HCT116 (cell line): ENCODE data around the gene IGSF21. TPM values are rescaled to one million over a fixed set of nuclear protein-coding genes. Genes with fewer than 3 reads are reported as not detected.

Source experiments
- ATAC-seq: fragments of 200-7000 bp; cut with Tn5 transposase; 2 replicates; pipeline ENCODE4 v1.9.1; 2020; ENCODE audit warnings: mild to moderate bottlenecking, moderate library complexity
- BruUV-seq: library from RNA; stranded (reverse); fragments of 400-500 nt; replicated peaks from 2 replicates; lab custom pipeline; 2021; lab: Mats Ljungman, UMichigan
- CTCF ChIA-PET: fragments of 300-600 bp; sonication (Branson Sonifier 250); formaldehyde crosslinking; loops from one replicate; lab custom pipeline; 2021; ENCODE audit warnings: antibody characterized with exemption; lab: Charles Lee
- POLR2A ChIA-PET: fragments of 300-600, 350-600 bp; sonication (Branson Sonifier 250); formaldehyde crosslinking; loops from one replicate; lab custom pipeline; 2021; ENCODE audit warnings: antibody characterized with exemption; lab: Charles Lee
- RAD21 ChIA-PET, 2 experiments: fragments of 300-600 bp; sonication (Branson Sonifier 250); formaldehyde crosslinking; loops; one replicate each; lab custom pipeline; 2023; ENCODE audit warnings: low total read pairs in 2 of 2; ENCODE audit not compliant: uncharacterized antibody in 2 of 2, unreplicated experiment in 2 of 2, low non-redundant PET in 1 of 2; lab: Charles Lee
- DNase-seq: peaks from one replicate; pipeline ENCODE4 v3.0.0-alpha.2; 2010; ENCODE audit warnings: low read depth, low spot score
- H2AFZ ChIP-seq: fragments of 200-600 bp; shearing (Covaris generic), sonication (generic); 2 replicates; pipeline ENCODE4 v1.6.1; 2017; ENCODE audit warnings: low read depth, mixed run types, mixed read lengths, antibody characterized with exemption, low read length; ENCODE audit not compliant: poor library complexity, severe bottlenecking
- H3K27ac ChIP-seq: 2 replicates; pipeline ENCODE4 v1.5.1; 2012; ENCODE audit warnings: low read depth, low read length
- H3K27me3 ChIP-seq: fragments of 200-600 bp; sonication (generic); 2 replicates; pipeline ENCODE4 v1.6.1; 2016; ENCODE audit warnings: mixed run types, low read length, mixed read lengths; ENCODE audit not compliant: insufficient read depth
- H3K36me3 ChIP-seq, 2 experiments: fragments of 200-500 bp in 1 of 2; fragments of 200-600 bp in 1 of 2; sonication (Bioruptor generic) in 1 of 2; sonication (generic) in 1 of 2; 2 replicates each; pipeline versions ENCODE4 v1.5.1 to v1.6.1; 2014 to 2016; ENCODE audit warnings: low read length in 2 of 2, inconsistent platforms in 1 of 2, mixed read lengths in 1 of 2, mixed run types in 1 of 2; ENCODE audit not compliant: insufficient read depth in 2 of 2, control insufficient read depth in 1 of 2
- H3K4me1 ChIP-seq, 2 experiments: fragments of 200-600 bp in 1 of 2; sonication (generic) in 1 of 2; 2 replicates each; pipeline versions ENCODE4 v1.5.1 to v1.6.1; 2012 to 2017; ENCODE audit warnings: low read length in 2 of 2, inconsistent platforms in 1 of 2, mild to moderate bottlenecking in 1 of 2, mixed read lengths in 1 of 2, mixed run types in 1 of 2, moderate library complexity in 1 of 2; ENCODE audit not compliant: insufficient read depth in 2 of 2, control insufficient read depth in 1 of 2
- H3K4me2 ChIP-seq: fragments of 200-600 bp; sonication (generic); 2 replicates; pipeline ENCODE4 v1.6.1; 2017; ENCODE audit warnings: mixed run types, low read length, mixed read lengths
- H3K4me3 ChIP-seq, 2 experiments: fragments of 200-600 bp in 1 of 2; sonication (generic) in 1 of 2; replicated peaks in 1 of 2; 2 replicates each; pipeline ENCODE4 v1.5.1; 2011 to 2016; ENCODE audit warnings: low read length in 2 of 2, control low read depth in 1 of 2, low read depth in 1 of 2, mild to moderate bottlenecking in 1 of 2, mixed read lengths in 1 of 2, mixed run types in 1 of 2
- H3K79me2 ChIP-seq: fragments of 200-600 bp; sonication (generic); 2 replicates; pipeline ENCODE4 v1.6.1; 2017; ENCODE audit warnings: mild to moderate bottlenecking, mixed run types, low read length, moderate library complexity, mixed read lengths; ENCODE audit not compliant: insufficient read depth
- H3K9ac ChIP-seq: fragments of 200-600 bp; sonication (generic); 2 replicates; pipeline ENCODE4 v1.6.1; 2016; ENCODE audit warnings: low read length, mixed read lengths
- H3K9me2 ChIP-seq: fragments of 200-600 bp; sonication (generic), shearing (Covaris generic); 2 replicates; pipeline ENCODE4 v1.6.1; 2017; ENCODE audit warnings: mixed run types, mild to moderate bottlenecking, moderate library complexity; ENCODE audit not compliant: insufficient read depth
- H3K9me3 ChIP-seq, 2 experiments: fragments of 200-500 bp in 1 of 2; fragments of 200-600 bp in 1 of 2; sonication (Bioruptor generic) in 1 of 2; sonication (generic) in 1 of 2; 2 replicates each; pipeline ENCODE4 v1.6.1; 2014 to 2017; ENCODE audit warnings: low read length in 2 of 2, mixed read lengths in 2 of 2, inconsistent platforms in 1 of 2, low read depth in 1 of 2, mild to moderate bottlenecking in 1 of 2, mixed run types in 1 of 2, moderate library complexity in 1 of 2; ENCODE audit not compliant: control insufficient read depth in 1 of 2, insufficient read depth in 1 of 2
- H4K20me1 ChIP-seq: fragments of 200-600 bp; sonication (generic), shearing (Covaris generic); 2 replicates; pipeline ENCODE4 v1.6.1; 2017; ENCODE audit warnings: mixed run types, mild to moderate bottlenecking, moderate library complexity; ENCODE audit not compliant: insufficient read depth
- ELF1 ChIP-seq: IDR thresholded peaks from 2 replicates; pipeline ENCODE4 v1.6.1; 2012; ENCODE audit warnings: low read depth, borderline replicate concordance
- FOSL1 ChIP-seq: IDR thresholded peaks from 2 replicates; pipeline ENCODE4 v1.6.1; 2012; ENCODE audit warnings: low read depth
- RAD21 ChIP-seq: IDR thresholded peaks from 2 replicates; pipeline ENCODE4 v1.6.1; 2012; ENCODE audit warnings: low read depth, mild to moderate bottlenecking
- SIN3A ChIP-seq: IDR thresholded peaks from 2 replicates; pipeline ENCODE4 v1.6.1; 2012; ENCODE audit warnings: low read depth
- SP1 ChIP-seq: IDR thresholded peaks from 2 replicates; pipeline ENCODE4 v1.6.1; 2012; ENCODE audit warnings: low read depth
- ZNF274 ChIP-seq: fragments of 200-500 bp; sonication (Bioruptor generic); IDR thresholded peaks from 2 replicates; pipeline ENCODE4 v1.6.1; 2014; ENCODE audit warnings: mild to moderate bottlenecking, low read depth, low read length, inconsistent platforms
- intact Hi-C: fragments of 100-400 bp; cut with micrococcal nuclease; formaldehyde crosslinking; loops from 2 replicates; pipeline ENCODE4 v1.10.0; 2022
- total RNA-seq: library from RNA; stranded (reverse); gene quantifications from one replicate; pipeline ENCODE4 v1.2.1, GENCODE V29; 2021; ENCODE audit not compliant: unreplicated experiment

Gene IGSF21
- total RNA-seq, 1 experiment from 2014 or later = not detected

DNA sequence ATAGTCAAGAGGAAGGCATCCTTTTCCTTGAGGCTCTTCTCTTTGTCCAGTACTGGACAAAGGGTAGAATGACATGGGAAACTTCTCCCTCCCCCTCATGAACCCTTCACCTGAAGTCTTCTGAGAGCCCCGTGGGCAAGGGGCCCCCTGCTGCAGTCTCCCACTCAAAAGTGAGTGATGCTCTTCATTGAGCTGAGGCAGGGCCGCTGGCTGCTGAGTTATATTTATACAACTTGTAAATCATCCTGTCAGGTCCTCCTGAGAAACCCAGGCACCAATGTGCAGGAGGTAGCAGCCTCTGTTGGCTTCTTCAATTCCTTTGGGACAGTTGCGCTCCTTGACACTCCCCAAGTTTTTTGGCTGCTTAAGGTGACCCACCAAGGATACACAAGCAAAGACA lies 150.2 kb downstream of the IGSF21 start:
- Histone ChIP-seq H3K9me2 (no peaks in the 10 kb centered on the region), H3K27me3 (peaks cover 43% of the 10 kb centered on the region), H3K36me3 (no peaks in the 10 kb centered on the region), H3K79me2 (no peaks in the 10 kb centered on the region), H2AFZ (no peak overlapping the region), H3K27ac (no peak overlapping the region), H3K4me2 (no peak overlapping the region), H3K4me3 (no peak overlapping the region), H4K20me1 (no peaks in the 10 kb centered on the region), H3K9me3 (no peaks in the 10 kb centered on the region), H3K4me1 (no peaks in the 10 kb centered on the region), H3K9ac (no peak overlapping the region)
- BruUV-seq = no TSS peak
- POLR2A ChIA-PET = no interaction called here
- ATAC-seq (no peak), DNase-seq (no peak)
- TF ChIP-seq ZNF274 = no peak
- no peak for TF ChIP-seq RAD21
- no peak for TF ChIP-seq FOSL1
- no peak for TF ChIP-seq SIN3A
- no peak for TF ChIP-seq ELF1
- no peak for TF ChIP-seq SP1
- CTCF ChIA-PET = interaction anchor here (1.4 kb wide), 1 partner anchor 23 kb away, joined by 3 read pairs; no protein-coding TSS in a partner anchor
- intact Hi-C loops = no loop called here
- RAD21 ChIA-PET = no interaction called here

DNA sequence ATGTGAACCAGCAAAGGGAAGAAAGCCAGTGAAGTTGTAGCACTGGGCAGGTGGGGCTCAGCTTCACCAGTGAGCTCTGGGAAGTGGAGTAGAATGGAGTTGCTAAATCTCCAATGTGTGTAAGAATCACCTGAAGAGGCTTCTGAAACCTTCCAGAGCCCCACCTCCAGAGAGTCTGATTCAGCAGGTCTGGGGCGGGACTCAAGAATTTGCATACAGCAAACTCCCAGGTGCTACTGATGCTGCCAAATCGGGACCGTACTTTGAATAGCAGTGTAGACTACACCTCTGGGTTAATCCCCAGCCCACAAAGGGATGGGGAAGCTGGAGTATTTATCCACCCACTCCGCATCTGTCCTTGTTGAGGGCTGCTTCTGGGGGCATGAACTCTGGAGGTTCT lies 154.3 kb downstream of the IGSF21 start:
- no peak overlapping the region for H3K9ac ChIP-seq
- no peak overlapping the region for H3K4me3 ChIP-seq
- ChIA-PET POLR2A (no interaction called here), CTCF (no interaction called here), RAD21 (no interaction called here)
- intact Hi-C loops = no loop called here
- no TSS peak for BruUV-seq
- H3K27me3 ChIP-seq = peaks cover 80% of the 10 kb centered on the region
- no peak for ATAC-seq
- H3K4me2 ChIP-seq = no peak overlapping the region
- H3K9me2 ChIP-seq = no peaks in the 10 kb centered on the region
- no peak overlapping the region for H2AFZ ChIP-seq
- no peaks in the 10 kb centered on the region for H3K79me2 ChIP-seq
- TF ChIP-seq SIN3A = no peak
- H4K20me1 ChIP-seq = no peaks in the 10 kb centered on the region
- no peaks in the 10 kb centered on the region for H3K9me3 ChIP-seq
- H3K27ac ChIP-seq = no peak overlapping the region
- no peaks in the 10 kb centered on the region for H3K36me3 ChIP-seq
- DNase-seq = no peak
- no peaks in the 10 kb centered on the region for H3K4me1 ChIP-seq
